Left lung (tissue), 10 donors: ENCODE measurements around the gene TBC1D9. TPM values are rescaled to one million over a fixed set of nuclear protein-coding genes. Genes with fewer than 3 reads are reported as not detected.

ENCODE experiments used
- ATAC-seq: fragments of 200-7000 bp; cut with Tn5 transposase; one replicate; pipeline ENCODE4 v1.9.1; 2020; ENCODE audit warnings: moderate library complexity
- DNase-seq, 4 donors: peaks; one replicate each; pipeline ENCODE4 v3.0.0-alpha.2; 2013 to 2020
- H3K27ac ChIP-seq, 2 donors: fragments of 200-600 bp; sonication (generic) in 1 of 2; one replicate each; pipeline versions ENCODE4 v1.5.0 to v1.8.0; 2020 to 2021
- H3K27me3 ChIP-seq, 2 donors: fragments of 200-600 bp; sonication (generic) in 1 of 2; one replicate each; pipeline versions ENCODE4 v1.5.0 to v1.8.0; 2020 to 2021
- H3K36me3 ChIP-seq, 2 donors: fragments of 200-600 bp; sonication (generic) in 1 of 2; one replicate each; pipeline versions ENCODE4 v1.5.0 to v1.8.0; 2020 to 2021
- H3K4me1 ChIP-seq, 2 donors: fragments of 200-600 bp; one replicate each; pipeline ENCODE4 v1.8.0; 2021
- H3K4me3 ChIP-seq, 2 donors: fragments of 200-600 bp; sonication (generic) in 1 of 2; one replicate each; pipeline versions ENCODE4 v1.5.0 to v1.8.0; 2020 to 2021; ENCODE audit warnings: mild to moderate bottlenecking in 1 of 2
- H3K9me3 ChIP-seq, 2 donors: fragments of 200-600 bp; sonication (generic) in 1 of 2; one replicate each; pipeline versions ENCODE4 v1.5.0 to v1.8.0; 2020 to 2021
- CTCF ChIP-seq, 2 donors: fragments of 200-600 bp; sonication (generic) in 1 of 2; IDR thresholded peaks; one replicate each; pipeline versions ENCODE4 v1.5.0 to v1.8.0; 2021; ENCODE audit warnings: antibody characterized with exemption in 2 of 2
- intact Hi-C, 2 donors: fragments of 100-400 bp; cut with DNase I; formaldehyde crosslinking; loops; one replicate each; pipeline versions ENCODE4 v1.11.2 to v1.14.2; 2022
- polyA plus RNA-seq, 6 donors: library from polyadenylated mRNA; unstranded; fragments of 120-200 nt; gene quantifications; one replicate each; pipeline ENCODE4 v1.2.1, GENCODE V29; 2013; ENCODE audit not compliant: insufficient read length in 6 of 6
- total RNA-seq, 2 donors: library from RNA; stranded (reverse); fragmentation: NEBNext Ultra II Directional; extraction: Animal tissue kit (Norgen Biotek cat#: 25700); gene quantifications; one replicate each; pipeline ENCODE4 v1.2.1, GENCODE V29; 2021
- donor health status: DM: no; HTN: yes; CAD: no.
- donor health status: DM: no; HTN: no; CAD: no.

The TBC1D9 gene
- total and polyA plus RNA-seq, 8 donors: 27.7 to 35.7 (median 32.3) TPM

DNA sequence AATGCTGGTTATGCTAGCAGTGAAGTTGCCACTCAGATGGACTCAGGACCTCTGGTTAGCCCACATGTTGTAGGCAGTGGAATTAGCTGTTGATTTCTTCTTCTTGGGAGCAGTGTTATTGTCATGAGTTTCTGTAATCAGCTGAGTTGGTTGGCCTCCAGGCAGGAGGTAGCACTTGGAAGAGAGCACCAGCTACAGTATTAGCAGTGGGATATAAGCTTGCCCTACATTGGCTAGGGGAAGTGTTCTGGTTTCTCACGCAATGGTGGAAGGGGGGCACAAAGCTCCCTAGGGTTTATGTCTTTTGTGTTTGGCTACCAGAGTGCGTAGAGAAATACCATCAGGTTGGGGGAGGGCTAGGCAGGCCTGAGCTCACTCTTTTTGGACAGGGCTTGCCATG lies 153.5 kb downstream of the TBC1D9 start:
- H3K36me3 ChIP-seq: no peaks in the 10 kb centered on the region
- intact Hi-C loops: loop anchor here in 1 of 2 donors (10.0 kb wide), 1 partner anchor 238 kb away; no protein-coding TSS in a partner anchor
- DNase-seq: no peak
- no peak for ATAC-seq
- no peak for TF ChIP-seq CTCF (IDR thresholded peaks at IDR 0.05)
- H3K4me1 ChIP-seq: no peaks in the 10 kb centered on the region
- no peaks in the 10 kb centered on the region for H3K9me3 ChIP-seq
- H3K4me3 ChIP-seq: no peak overlapping the region
- no peak overlapping the region for H3K27ac ChIP-seq
- H3K27me3 ChIP-seq: no peaks in the 10 kb centered on the region

DNA sequence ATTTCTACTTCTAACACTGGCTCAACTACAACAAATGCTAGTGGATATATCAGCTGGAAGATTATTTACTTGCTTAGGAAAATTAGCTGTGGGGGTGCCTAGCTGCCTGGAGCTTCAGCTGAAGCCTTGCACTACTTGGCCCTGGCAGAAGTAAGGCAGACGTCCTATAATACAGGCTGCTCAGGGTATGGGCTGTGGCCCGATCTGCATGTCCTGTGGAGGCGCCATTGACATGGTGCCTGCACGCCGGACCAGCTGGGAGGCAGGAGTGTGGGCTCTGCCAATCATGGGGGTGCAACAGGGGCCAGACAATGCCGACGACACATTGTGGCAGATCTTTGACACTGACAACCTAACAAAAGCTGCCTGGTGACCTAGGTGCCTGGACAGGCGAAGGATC lies 155.8 kb downstream of the TBC1D9 start:
- no peak for TF ChIP-seq CTCF (IDR thresholded peaks at IDR 0.05)
- DNase-seq (no peak), ATAC-seq (no peak)
- Histone ChIP-seq H3K9me3 (no peaks in the 10 kb centered on the region), H3K4me1 (no peaks in the 10 kb centered on the region), H3K4me3 (no peak overlapping the region), H3K36me3 (no peaks in the 10 kb centered on the region), H3K27me3 (no peaks in the 10 kb centered on the region), H3K27ac (no peak overlapping the region)
- intact Hi-C loops: loop anchor here in 1 of 2 donors (10.0 kb wide), 1 partner anchor 236 kb away; no protein-coding TSS in a partner anchor

- DNase-seq (peak in 1 of 4 donors; percentile 16), ATAC-seq (peak; percentile 98)
- Histone ChIP-seq H3K4me1 (no peaks in the 10 kb centered on the region), H3K4me3 (no peak overlapping the region), H3K27me3 (no peaks in the 10 kb centered on the region), H3K27ac (no peak overlapping the region), H3K36me3 (no peaks in the 10 kb centered on the region), H3K9me3 (no peaks in the 10 kb centered on the region)
- TF ChIP-seq CTCF (IDR thresholded peaks at IDR 0.05): peak in 1 of 2 donors; percentile 40
- intact Hi-C loops: no loop called here
Measured at GRCh38 chr4:140595065-140595464, 161.1 kb downstream of the TBC1D9 start.

GRCh38 chr4:140584439-140584838 lies 171.7 kb downstream of the TBC1D9 start:
- no peaks in the 10 kb centered on the region for H3K4me1 ChIP-seq
- no peak overlapping the region for H3K4me3 ChIP-seq
- H3K36me3 ChIP-seq: no peaks in the 10 kb centered on the region
- H3K27ac ChIP-seq: no peak overlapping the region
- H3K9me3 ChIP-seq: no peaks in the 10 kb centered on the region
- no peak for ATAC-seq
- no peak for DNase-seq
- TF ChIP-seq CTCF (IDR thresholded peaks at IDR 0.05): no peak
- peaks cover 11 to 20% of the 10 kb centered on the region in 2 donors for H3K27me3 ChIP-seq
- intact Hi-C loops: no loop called here

DNA sequence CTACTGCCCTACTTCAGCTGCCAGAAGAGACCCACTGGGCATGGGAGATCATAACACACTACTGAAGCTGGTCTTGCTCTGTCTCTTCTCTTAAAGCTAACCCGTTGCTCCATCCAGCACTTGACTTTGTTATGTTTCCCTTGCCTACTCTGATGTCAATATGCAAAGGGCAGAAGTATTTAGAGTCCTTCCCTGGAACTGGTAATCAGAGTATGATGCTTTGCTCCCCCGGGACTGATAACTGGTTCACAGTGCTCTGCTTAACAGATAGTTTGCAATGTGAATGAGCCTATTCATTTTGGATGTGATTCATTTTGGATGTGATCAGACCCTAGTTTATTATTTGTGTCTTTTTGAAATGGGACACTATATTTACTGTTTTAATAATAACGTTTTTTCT lies 175.1 kb downstream of the TBC1D9 start:
- intact Hi-C loops: no loop called here
- DNase-seq: no peak
- no peak for TF ChIP-seq CTCF (IDR thresholded peaks at IDR 0.05)
- Histone ChIP-seq H3K4me1 (no peaks in the 10 kb centered on the region), H3K9me3 (no peaks in the 10 kb centered on the region), H3K4me3 (no peak overlapping the region), H3K36me3 (no peaks in the 10 kb centered on the region), H3K27ac (no peak overlapping the region), H3K27me3 (peaks cover 22 to 53% of the 10 kb centered on the region in 2 donors)
- ATAC-seq: no peak
